ENCODE measurements around the gene PCDH1.
"Not testable (repeated sequence)": the region's sequence is repeated elsewhere in the genome, so short reads cannot be mapped to it uniquely, and the experiment has no call there.

Gene PCDH1

DNA sequence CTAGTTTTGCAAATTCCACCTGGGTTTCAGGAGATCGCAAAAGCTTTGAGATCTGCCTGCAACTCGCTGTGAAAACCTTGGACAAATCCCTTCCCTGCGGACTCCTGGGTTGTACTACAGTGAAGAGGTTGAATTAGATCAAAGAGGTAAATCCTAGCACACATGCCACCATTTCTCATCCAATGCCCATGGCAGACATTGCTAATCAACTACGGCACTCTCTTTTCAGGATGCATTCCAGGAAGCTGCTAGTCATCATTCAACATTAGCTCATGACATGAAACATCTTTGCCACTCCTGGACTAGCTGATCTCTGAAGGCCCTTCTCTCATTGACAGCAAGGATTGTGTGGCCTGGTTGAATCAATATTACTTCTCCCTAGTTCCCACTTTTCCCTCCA, 46.1 kb downstream of the PCDH1 start:
- no peak for DNase-seq (ENCODE audit: low spot score)

DNA sequence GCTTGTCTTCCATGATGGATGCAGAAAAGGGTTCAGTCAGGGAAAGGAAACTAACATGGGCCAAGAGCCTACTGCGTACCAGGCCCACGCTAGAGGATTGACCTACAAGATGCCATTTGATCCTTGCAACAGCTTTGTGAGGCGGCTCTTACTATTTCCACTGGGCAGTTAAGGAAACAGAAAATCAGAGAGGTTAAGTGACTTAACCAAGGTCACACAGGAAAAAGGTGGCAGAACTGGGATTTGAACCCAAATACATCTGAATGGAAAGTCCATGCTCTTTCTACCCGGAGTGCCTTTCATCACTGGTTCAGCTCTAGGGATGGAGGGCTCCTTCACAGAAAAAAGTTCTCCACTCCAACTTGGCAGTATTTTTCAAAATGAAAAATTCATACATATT, 50.0 kb downstream of the PCDH1 start:
- DNase-seq (ENCODE audit: low spot score), result no peak

DNA sequence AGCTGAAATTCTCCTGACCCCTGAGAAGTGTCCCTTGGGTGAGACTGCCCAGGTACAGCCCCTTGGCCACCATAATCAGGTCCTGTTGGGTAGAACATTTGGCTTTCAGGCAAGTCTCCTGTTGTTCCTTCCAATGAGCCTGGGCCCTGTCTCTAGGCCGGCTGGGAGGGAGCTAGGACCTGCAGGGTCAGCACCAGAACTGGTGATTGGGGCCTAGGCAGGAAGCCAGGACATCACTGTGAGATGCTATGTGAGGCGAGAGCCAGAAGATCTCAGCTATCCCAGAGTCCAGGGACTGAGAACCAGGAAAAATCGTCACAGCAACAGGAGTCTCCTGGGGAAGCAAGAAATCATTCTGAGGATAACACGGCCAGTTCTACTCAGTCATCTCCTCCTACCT, 51.5 kb downstream of the PCDH1 start:
- DNase-seq (ENCODE audit: low spot score), result no peak

DNA sequence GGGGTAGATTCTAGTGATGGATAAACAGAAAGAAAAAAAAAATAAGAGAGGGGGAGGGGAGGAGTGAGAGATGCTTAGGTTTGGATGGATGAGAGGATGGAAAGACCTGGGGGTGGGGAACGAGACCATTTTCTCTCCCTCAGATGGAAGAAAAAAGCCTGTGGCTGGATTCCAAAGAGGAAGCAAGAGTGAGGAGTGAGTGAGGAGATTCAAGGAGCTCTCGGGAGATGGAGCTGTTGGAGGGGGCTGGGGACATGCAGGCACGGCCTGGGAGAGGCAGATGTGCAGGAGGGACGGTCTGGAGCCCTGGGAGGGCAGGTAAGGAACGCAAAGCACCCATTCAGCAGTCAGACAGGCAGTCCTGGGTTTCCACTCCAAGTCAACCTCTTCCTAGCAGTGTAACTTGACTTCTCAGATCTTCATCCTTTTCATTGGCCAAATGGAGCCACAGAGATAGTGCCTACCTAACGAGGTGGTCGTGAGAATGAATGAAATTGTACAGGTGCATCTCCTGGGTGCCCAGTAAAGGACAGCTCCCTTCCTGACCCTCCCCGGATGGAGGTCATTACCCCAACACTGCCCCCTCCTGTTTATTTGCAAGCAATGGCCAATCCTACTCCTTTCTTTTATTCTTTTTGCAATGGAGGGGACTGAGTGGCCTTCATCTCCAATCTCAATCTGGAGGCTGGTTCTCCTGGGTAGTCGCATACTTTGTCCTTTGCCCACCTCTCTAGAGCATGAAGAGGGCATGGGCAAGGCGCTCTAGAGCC, 52.2 kb downstream of the PCDH1 start:
- DNase-seq (ENCODE audit: low spot score), result peak; percentile 29

DNA sequence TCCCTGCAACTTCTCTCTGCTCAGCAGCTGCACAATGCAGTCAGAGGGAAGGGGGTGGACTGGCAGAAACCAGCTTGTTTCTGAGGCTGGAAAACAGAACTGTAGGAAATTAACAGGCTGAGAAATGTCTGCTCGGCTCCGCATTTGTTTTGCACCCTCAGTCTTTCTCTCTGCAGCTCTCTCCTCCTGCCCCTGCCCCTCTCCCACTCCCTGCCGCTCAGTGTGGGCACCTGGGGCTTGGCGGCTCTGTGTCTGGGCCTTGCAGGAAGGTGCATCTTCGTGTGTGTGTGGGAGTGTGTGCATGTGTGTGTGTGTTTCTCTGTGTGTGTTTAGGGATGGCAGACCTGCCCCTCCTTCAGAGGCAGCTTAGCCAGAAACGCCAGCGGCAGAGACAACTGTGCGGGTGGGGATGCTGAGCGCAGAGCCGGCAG, 53.0 kb downstream of the PCDH1 start:
- no peak for DNase-seq (ENCODE audit: low spot score)

DNA sequence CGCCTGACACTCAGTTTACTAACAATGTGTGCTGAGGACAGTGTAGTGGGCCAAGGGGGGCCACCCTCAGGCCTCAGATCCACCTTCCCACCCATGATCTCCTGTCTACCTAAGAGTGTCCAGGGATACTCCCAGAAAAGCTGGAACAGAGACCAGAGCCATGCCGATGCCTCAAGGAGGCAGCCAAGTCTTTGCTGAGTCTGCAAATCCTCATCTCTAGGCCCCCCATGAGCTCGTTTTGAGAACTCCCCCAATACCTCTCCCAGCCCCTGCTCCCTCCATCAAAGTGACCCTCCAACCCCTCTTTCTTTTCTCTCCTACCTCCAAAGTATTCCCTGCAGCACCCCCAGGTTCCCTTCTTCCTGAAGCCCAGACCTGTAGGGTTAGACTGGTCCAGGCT, 53.5 kb downstream of the PCDH1 start:
- DNase-seq (ENCODE audit: low spot score), result no peak

DNA sequence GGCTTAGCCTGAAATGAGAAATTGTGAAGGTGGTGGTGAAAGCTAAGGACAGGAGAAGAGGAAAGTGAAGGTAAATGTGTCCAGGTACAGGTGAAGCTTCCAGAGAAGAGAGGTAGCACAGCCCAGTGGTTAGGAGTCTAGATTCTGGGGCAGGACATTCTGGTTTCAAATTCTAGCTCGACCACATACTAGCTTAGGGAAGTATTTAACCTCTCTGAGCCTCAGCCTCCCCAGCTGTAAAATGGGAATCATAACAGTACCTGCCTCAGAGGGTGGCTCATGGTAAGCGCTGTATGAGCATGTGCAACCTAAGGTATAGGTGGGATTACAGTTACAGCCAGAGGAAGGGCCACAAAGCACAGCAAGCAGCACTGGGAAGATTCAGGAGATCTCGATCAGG, 55.2 kb downstream of the PCDH1 start:
- no peak for DNase-seq (ENCODE audit: low spot score)

DNA sequence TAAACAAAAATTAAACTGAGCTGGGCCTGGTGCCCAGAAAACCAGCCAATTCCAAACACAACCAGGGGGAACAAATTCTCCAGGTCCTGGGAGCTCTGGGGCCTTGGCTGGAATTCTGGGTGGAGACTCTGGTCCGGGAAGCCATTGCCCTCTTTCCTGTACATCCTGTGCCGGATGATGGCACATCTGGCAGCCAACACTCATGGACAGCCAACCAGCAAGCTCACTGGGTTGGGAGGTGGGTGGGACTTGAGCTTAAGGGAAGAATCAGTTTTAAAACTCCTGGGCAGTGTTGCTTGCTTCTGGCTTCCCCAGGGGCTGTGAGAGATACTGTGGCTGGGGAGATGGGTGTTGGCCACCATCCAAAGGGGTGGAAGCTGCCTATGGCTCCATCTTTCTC, 56.1 kb downstream of the PCDH1 start:
- DNase-seq (ENCODE audit: low spot score), result no peak

DNA sequence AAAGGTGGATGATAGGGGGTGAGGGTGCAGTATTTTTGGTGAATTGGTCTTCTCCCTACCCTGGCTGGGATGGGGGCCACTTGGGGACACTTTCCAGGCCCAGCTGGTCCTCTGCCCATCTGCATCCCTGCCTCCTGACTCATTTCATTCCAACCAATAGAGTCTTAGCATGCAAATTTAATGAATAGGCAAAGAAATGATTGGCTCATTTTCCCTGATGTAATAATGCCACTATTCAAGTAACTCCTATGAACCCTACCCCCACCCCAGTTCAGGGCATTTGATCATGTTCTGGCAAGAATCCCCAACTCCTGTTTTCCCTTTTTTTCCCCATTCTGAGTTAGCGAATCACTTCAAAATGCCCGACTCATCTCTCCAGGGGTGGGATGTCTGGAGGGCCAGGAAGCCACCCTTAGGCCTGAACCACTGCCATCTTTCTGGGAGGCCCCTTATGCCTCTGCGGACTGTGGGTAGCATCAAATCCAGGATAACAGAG, 56.7 kb downstream of the PCDH1 start:
- DNase-seq (ENCODE audit: low spot score), result no peak

DNA sequence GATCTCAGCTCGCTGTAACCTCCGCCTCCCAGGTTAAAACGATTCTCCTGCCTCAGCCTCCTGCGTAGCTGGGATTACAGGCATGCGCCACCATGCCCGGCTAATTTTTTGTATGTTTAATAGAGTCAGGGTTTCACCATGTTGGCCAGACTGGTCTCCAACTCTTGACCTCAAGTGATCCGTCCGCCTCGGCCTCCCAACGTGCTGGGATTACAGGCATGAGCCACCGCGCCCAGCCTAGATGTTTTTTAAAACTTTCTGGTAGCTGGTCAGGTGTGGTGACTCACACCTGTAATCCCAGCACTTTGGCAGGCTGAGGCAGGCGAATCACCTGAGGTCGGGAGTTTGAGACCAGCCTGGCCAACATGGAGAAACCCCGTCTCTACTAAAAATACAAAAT, 57.5 kb downstream of the PCDH1 start:
- not testable (repeated sequence) for DNase-seq (ENCODE audit: low spot score)

DNA sequence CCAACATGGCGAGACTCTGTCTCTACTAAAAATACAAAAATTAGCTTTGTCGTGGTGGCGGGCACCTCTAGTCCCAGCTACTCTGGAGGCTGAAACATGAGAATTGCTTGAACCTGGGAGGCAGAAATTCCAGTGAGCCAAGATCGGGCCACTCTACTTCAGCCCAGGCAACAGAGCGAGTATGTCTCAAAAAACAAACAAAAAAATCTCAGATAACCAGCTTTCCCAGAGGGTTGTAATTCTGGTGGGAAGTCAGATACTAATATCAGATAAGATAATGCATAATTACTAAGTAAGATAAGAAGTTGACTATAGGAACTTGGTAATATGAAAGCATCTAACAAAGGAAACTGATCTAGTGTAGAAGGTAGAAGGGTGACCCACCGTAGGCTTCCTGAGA, 60.6 kb downstream of the PCDH1 start:
- DNase-seq (ENCODE audit: low spot score), result no peak

DNA sequence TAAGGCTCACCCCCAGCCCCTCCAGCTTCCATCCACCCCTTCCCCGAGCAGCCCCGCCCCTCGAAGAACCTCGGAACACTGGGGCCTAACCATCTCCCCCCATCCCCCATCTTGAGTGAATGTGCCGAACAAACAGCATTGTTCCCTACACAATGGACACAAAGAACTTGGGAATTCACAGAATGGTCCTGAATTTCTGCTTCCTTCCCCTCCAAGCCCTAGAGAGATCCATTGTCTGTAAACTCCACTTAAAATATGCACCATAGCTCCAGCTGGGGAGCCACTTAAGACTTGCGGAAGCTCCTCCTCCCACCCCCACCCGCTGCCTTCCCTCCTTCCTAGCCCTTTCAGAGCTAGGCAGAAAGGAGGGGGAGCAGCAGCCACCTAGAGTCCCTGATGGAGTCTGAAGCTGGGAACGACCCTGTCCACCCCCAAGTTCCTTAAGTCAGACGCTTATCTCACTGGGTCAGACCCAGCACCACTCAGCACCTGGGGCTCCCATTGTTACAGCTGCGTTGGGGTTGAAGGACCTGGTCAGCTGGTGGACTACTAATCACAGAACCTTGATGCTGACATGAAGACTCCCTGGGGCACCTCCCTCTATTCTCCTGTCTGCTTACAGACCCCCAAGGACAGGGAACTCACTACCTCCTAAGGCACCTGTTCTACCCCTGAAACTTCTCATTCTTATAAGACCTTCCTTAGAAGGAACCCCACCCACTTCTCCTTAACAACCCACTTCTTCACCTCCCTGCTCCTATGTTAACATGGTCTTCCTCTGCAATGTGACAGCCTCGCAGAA, 61.4 kb downstream of the PCDH1 start:
- DNase-seq (ENCODE audit: low spot score), result no peak

DNA sequence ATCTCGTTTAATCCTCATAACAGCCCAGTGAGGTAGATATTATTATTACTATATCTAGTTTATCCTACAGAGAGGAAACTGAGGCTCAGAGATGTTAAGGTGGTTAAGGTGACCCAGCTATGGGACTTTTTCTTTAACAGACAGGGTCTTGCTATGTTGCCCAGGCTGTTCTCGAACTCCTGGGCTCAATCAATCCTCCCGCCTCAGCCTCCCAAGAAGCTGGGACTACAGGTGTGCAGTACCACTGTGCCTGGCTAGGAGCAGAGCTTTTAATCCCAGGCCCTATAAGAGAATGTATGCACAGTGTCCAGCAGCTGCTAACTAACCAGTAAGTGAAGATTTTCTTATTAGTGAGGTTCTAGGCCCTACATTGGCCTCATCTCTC, 62.4 kb downstream of the PCDH1 start:
- DNase-seq (ENCODE audit: low spot score), result no peak

DNA sequence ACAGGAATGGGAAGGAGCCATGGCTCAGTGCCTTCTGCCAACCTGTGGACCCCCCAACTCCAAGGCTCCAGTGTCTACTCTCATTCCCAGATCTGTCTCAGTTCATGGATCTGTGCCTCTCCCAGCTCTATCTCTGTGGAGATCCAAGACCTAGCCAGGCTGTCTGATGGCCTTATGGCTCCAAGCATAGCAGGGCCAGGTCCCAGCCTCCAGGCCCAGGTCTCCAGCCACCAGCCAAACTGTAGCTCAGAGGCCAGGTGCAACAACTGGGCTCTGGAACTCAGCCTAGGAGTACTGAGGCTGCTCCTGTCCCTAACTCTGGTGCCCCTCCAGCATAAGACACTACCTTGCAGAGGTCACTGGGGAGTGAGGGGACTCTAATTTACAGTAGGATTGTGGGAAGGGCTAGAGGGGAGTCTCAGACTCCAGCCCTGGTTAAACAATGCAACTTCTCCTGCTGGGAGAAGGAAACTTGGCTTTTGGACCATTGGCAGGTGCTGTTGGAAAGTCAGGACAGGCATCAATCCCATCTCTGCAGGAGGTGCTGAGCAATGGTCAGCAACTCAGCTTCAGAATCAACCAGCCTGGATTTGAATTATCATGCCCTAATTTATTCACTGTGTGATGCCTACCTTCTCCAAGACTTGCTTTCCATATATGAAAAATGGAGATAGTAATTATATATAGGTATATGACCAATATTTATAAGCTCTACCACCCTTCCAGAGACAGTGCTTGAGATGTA, 63.0 kb downstream of the PCDH1 start:
- no peak for DNase-seq (ENCODE audit: low spot score)

DNA sequence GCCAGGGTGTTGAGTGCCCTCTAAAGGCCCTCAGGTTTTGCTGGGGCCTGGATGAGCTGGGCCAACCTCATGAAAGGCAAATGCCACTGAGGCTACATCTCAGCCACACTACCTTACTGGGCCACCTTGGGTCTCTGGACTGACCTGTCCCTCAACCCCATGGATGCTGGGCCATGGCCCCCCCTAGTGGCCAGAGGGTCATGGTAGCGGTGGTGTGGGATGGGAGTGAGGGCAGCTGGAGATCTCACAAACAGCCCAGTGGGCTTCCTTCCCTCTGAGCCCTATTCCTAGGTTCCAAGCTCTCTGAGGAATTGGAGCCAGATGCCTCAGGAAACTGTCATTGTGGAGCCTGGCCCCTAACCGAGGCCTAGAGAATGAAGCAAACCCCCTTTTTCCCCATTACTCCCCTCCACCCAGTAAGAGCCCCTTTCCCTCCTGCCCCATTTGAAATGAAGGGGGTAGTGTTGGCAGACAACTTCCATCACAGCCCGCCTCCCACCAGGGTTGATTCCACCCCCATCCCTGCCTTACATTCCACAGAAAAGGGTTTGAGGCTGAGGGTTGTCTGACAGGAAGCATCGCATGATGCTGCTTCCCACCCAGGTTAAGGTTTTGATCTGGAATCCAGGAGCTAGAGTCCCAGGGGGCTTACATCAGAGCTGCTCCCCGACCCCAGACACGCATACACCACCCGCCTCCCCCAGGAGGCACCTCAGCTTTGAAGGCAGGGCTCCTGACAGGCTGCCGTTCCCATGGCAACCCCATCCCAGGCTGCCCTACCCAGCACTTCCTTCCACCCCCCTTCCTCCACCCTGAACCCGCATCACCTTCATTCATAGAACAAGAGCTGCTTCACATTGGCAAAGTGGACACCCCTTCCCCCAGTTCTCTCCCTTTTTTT, 63.9 kb downstream of the PCDH1 start:
- DNase-seq (ENCODE audit: low spot score), result peak; percentile 48

DNA sequence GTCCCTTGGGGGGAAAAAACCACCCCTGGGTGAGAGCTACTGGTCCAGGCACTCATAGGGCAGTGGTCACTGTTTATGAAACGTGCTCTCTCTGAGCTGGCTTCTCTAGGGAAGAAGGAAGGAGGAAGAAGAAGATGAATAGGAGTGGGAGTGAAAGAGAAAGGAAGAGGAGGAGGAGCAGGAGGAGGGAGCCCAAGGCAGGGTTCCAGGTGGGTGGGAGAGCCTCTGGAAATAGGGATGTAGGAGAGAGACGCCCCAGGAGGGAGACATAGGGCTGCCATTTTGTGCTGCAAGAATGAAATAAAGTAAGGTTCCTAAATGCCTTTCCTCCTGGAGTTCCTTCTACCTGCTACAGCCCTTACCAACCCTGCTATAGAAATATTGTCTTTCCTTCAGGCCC, 65.7 kb downstream of the PCDH1 start:
- DNase-seq (ENCODE audit: low spot score), result no peak

DNA sequence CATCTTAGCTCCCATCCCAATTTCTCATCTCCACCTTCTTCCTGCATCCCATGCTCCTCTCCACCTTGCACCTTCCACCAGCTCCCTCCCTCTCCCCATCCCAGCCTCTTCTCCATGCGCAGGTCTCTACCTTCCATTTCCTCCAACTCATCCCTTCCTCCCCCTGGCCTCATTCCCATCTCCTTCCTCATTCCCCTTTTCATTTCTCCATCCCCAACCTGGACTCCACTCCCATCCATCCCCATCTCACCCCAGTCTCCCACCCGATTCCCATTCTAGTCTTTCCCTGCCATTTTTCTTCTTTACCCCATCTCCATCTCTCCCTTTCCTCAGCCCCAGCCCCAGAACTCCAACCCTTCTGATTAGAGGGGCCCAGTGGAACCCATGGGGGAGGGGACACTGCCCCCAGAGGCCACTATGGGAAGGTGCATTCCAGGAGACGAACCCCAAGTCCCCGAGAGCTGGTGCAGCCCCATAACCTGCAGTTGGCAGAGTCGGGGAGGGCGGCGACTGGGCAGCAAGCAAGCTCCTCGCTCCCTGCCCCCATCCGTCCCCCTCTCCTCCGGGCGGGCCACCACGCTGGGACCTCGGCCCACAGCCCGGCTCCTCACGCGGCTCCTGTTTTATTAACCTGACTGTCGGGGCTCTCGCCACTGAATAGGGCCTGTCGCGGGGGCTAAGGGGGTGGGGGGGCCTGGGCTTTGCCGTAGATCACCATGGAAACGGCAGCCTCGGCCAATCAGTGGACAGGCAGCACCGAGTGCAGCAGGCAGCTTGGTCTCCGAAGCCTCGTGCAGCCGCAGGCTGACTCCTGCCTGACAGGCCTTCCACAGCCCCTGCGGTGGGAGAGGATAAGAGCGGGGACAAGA, 66.7 kb downstream of the PCDH1 start:
- peak; percentile 59 for DNase-seq (ENCODE audit: low spot score)

DNA sequence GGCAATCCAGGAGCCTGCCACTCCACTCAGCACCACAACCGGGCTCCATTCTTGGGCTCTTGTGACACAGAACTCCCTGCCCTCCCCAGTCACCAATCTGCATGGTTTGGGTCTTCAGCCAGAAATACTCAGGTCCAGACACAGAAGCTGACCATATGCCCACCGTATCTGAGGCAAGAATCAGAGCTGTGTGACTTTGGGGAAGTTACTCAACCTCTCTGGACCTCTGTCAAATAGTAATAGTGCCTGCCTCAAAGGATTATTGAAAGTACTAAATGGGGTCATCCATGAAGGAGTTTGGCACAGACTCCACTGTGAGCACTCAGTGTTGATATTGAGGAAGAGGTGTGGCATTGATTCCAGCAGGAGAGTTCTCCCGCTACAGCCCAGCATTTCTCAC, 67.5 kb downstream of the PCDH1 start:
- DNase-seq (ENCODE audit: low spot score), result no peak

DNA sequence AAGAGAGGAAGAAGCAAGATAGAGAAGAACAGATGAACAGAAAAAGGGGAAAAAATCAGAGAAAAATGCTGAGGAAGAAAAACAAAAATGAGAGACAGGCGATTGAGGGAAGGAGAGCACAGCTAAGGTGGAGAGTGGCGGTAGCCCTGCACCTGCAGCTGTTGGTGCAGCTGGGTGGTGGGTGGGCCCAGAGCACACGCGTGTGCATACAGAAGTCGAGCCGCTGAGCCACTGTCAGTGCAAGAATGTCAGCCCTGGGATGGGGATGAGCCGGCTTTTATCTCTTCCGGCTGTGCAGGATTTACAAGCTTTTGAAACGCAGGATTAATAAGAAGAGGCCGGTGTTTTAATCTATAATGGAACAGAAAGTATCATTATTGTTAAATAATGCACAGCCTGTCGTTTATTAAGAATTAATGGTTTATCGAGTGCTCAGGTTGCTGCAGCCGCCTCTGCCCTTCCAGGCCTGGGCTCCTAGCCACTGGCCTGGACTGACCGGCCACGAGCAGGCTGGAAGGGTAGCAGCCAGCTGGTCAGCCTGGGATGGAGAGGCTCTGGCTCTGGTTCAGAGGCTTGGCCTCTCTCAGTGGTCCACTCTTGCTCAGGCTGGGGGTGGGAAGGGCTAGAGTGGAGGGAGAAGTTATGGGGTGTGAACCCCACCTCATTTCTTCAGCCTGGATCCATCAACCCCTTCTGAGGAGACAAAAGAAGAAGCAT, 68.7 kb downstream of the PCDH1 start:
- DNase-seq (ENCODE audit: low spot score), result no peak

DNA sequence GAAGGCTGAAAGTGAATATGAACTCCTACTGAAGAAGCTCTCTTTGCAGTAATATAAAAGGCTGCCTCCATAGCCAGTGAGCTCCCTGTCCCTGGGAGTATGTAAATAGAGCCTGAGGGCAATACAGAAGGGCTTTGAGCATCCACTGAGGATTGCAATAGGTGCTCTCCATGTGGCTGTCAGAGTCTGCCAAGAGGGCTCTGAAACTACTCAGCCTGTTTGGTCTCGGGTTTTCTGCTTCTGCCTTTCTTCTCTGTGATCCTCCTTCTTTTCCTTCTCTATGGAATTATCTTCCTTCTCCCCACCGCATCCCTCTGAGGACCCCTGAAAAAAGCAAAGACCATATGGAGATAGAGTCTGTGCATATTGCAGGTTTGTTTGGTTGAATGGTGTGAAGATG, 69.4 kb downstream of the PCDH1 start:
- no peak for DNase-seq (ENCODE audit: low spot score)
